Heart left ventricle (tissue), 16 donors: Measurements from ENCODE around the gene SLC25A26. TPM values are rescaled to one million over a fixed set of nuclear protein-coding genes. Genes with fewer than 3 reads are reported as not detected.
"Not testable (repeated sequence)": the region's sequence is repeated elsewhere in the genome, so short reads cannot be mapped to it uniquely, and the experiment has no call there.

Source experiments
- ATAC-seq, 4 donors: fragments of 200-7000 bp; cut with Tn5 transposase; one replicate each; pipeline ENCODE4 v1.9.1; 2020 to 2022; ENCODE audit warnings: moderate library complexity in 4 of 4, mild to moderate bottlenecking in 3 of 4, moderate number of reproducible peaks in 1 of 4
- DNase-seq, 5 donors: peaks; one replicate each; pipeline ENCODE4 v3.0.0-alpha.2; 2020
- H3K27ac ChIP-seq, 12 donors: fragments of 200-600 bp; sonication (generic) in 4 of 12; one replicate each; pipeline versions ENCODE4 v1.5.0 to v1.8.0; 2016 to 2022; ENCODE audit warnings: mild to moderate bottlenecking in 2 of 12
- H3K27me3 ChIP-seq, 9 donors: fragments of 200-600 bp; sonication (generic) in 2 of 9; one replicate each; pipeline versions ENCODE4 v1.5.1 to v1.8.0; 2016 to 2022; ENCODE audit warnings: mild to moderate bottlenecking in 3 of 9
- H3K36me3 ChIP-seq, 9 donors: fragments of 200-600 bp; sonication (generic) in 2 of 9; one replicate each; pipeline versions ENCODE4 v1.5.0 to v1.8.0; 2018 to 2022; ENCODE audit warnings: mild to moderate bottlenecking in 2 of 9
- H3K4me1 ChIP-seq, 12 donors: fragments of 200-600 bp; sonication (generic) in 4 of 12; one replicate each; pipeline versions ENCODE4 v1.5.0 to v1.8.0; 2016 to 2022; ENCODE audit warnings: mild to moderate bottlenecking in 3 of 12
- H3K4me3 ChIP-seq, 12 donors: fragments of 200-600 bp; sonication (generic) in 4 of 12; one replicate each; pipeline versions ENCODE4 v1.5.0 to v1.8.0; 2017 to 2022; ENCODE audit warnings: mild to moderate bottlenecking in 9 of 12, moderate library complexity in 4 of 12
- H3K9me3 ChIP-seq, 12 donors: fragments of 200-600 bp; sonication (generic) in 4 of 12; one replicate each; pipeline versions ENCODE4 v1.5.0 to v1.8.0; 2016 to 2022; ENCODE audit warnings: mild to moderate bottlenecking in 1 of 12
- CTCF ChIP-seq, 12 donors: fragments of 200-600 bp; sonication (generic) in 4 of 12; IDR thresholded peaks; one replicate each; pipeline versions ENCODE4 v1.5.0 to v1.8.0; 2018 to 2022; ENCODE audit warnings: antibody characterized with exemption in 12 of 12, mild to moderate bottlenecking in 5 of 12
- POLR2A ChIP-seq, 2 donors: fragments of 450-650 bp; IDR thresholded peaks; one replicate each; pipeline ENCODE4 v1.6.1; 2017; ENCODE audit warnings: antibody characterized with exemption in 2 of 2, mild to moderate bottlenecking in 2 of 2, moderate library complexity in 2 of 2
- WGBS, 4 donors: extraction: QIAGEN DNeasy Blood & Tissue Kit in 2 of 4; methylation state at CpG; one replicate each; pipeline versions ENCODE4 v1.1.5 to v1.1.7; 2013 to 2018; 5-methylcytosine and 5-hydroxymethylcytosine counted together
- intact Hi-C, 10 donors: fragments of 100-400 bp; cut with DNase I; formaldehyde crosslinking; loops; one replicate each; pipeline versions ENCODE4 v1.11.1 to v1.14.2; 2022
- polyA plus RNA-seq, 2 donors: library from polyadenylated mRNA; stranded (reverse); fragments of 200-250 nt; gene quantifications; one replicate each; pipeline ENCODE4 v1.2.3, GENCODE V29; 2013
- total RNA-seq, 9 donors: library from RNA; depleted of rRNA in 2 of 9; stranded (reverse); fragments of >200 nt in 2 of 9; fragmentation: NEBNext Ultra II Directional in 3 of 9; extraction: Animal tissue kit (Norgen Biotek cat#: 25700) in 3 of 9; gene quantifications; one replicate each; pipeline versions ENCODE4 v1.1.0 to v1.2.4, GENCODE V29; 2016 to 2023
- donor health status: ischemic (EF 13 %, LVEDD 7.1; RV severe dilation, severe dysfunction).
- donor health status: healthy with polysubstance abuse.
- donor health status: DM: no; HTN: yes; CAD: no.
- donor health status: DM: no; HTN: no; CAD: no.
- donor health status: ischemic (EF 25% LVEDD 6.9; RV normal size, moderate dysfunction).
- donor health status: ischemic (EF 25% LVEDD 5.7; RV mildly dilated, moderate dysfunction).
- donor health status: healthy.
- donor health status: DM: yes; HTN: yes; CAD: no.
- donor health status: ischemic (EF 35%, LVEDD 5.7; RV mildly dilated, moderate dysfunction).
- donor health status: nonischemic (EF 11% LVEDD 7.7; RV severe dilation, severe dysfunction).
- donor health status: DM: yes; HTN: yes; CAD: no.
- donor health status: PGD.
- donor health status: ischemic (EF 29% LVEDD 5.4; RV normal size, mild dysfunction).
- donor health status: nonischemic (EF 23%, LVEDD 6.1; RV moderate dilation, normal function).

The SLC25A26 gene
- total and polyA plus RNA-seq, 11 donors = 20.0 to 42.2 (median 25.4) TPM

GRCh38 chr3:66303491-66303901 is 82.7 kb downstream of the SLC25A26 start:
- WGBS, 4 donors = 95 to 97% (median 96%) methylated on average over 3 of the region's 3 CpGs
- ATAC-seq (no peak), DNase-seq (no peak)
- Histone ChIP-seq H3K27me3 (no peaks in the 10 kb centered on the region), H3K27ac (peak overlapping the region in 2 of 12 donors; percentile 29 to 77), H3K4me1 (peaks cover 0 to 15% (median 3%) of the 10 kb centered on the region in 12 donors), H3K36me3 (no peaks in the 10 kb centered on the region), H3K4me3 (no peak overlapping the region), H3K9me3 (peaks cover 0 to 3% (median 0%) of the 10 kb centered on the region in 12 donors)
- TF ChIP-seq POLR2A (IDR thresholded peaks at IDR 0.05) = no peak
- no peak for TF ChIP-seq CTCF (IDR thresholded peaks at IDR 0.05)
- intact Hi-C loops = no loop called here

GRCh38 chr3:66304293-66304692 is 83.5 kb downstream of the SLC25A26 start:
- no peaks in the 10 kb centered on the region for H3K36me3 ChIP-seq
- ATAC-seq (no peak), DNase-seq (no peak)
- H3K9me3 ChIP-seq = peaks cover 0 to 4% (median 0%) of the 10 kb centered on the region in 12 donors
- TF ChIP-seq CTCF (IDR thresholded peaks at IDR 0.05) = no peak
- no peak for TF ChIP-seq POLR2A (IDR thresholded peaks at IDR 0.05)
- no peaks in the 10 kb centered on the region for H3K27me3 ChIP-seq
- H3K4me1 ChIP-seq = peaks cover 0 to 9% (median 0%) of the 10 kb centered on the region in 12 donors
- 88 to 95% (median 89%) methylated on average over 3 of the region's 3 CpGs for WGBS, 4 donors
- H3K27ac ChIP-seq = peak overlapping the region in 2 of 12 donors; percentile 4 to 77
- intact Hi-C loops = no loop called here
- no peak overlapping the region for H3K4me3 ChIP-seq

GRCh38 chr3:66306086-66306485 is 85.3 kb downstream of the SLC25A26 start:
- H3K4me1 ChIP-seq, ATAC-seq, H3K4me3 ChIP-seq, H3K36me3 ChIP-seq, H3K27me3 ChIP-seq, intact Hi-C loops, H3K27ac ChIP-seq, DNase-seq: not testable (repeated sequence)
- peaks cover 0 to 22% (median 2%) of the 10 kb centered on the region in 12 donors for H3K9me3 ChIP-seq
- 95 to 99% (median 97%) methylated on average over 7 of the region's 7 CpGs for WGBS, 4 donors

- H3K27me3 ChIP-seq, H3K4me1 ChIP-seq, DNase-seq, ATAC-seq, intact Hi-C loops, H3K27ac ChIP-seq, H3K36me3 ChIP-seq, H3K4me3 ChIP-seq: not testable (repeated sequence)
- peaks cover 0 to 28% (median 2%) of the 10 kb centered on the region in 12 donors for H3K9me3 ChIP-seq
- WGBS, 4 donors = 70 to 75% (median 72%) methylated on average over 4 of the region's 4 CpGs
Measured at GRCh38 chr3:66306991-66307390, 86.2 kb downstream of the SLC25A26 start.

- Histone ChIP-seq H3K4me3 (no peak overlapping the region), H3K27ac (no peak overlapping the region), H3K9me3 (peaks cover 0 to 57% (median 0%) of the 10 kb centered on the region in 12 donors), H3K4me1 (peaks cover 0 to 11% (median 0%) of the 10 kb centered on the region in 12 donors), H3K36me3 (no peaks in the 10 kb centered on the region), H3K27me3 (no peaks in the 10 kb centered on the region)
- TF ChIP-seq CTCF (IDR thresholded peaks at IDR 0.05) (no peak), POLR2A (IDR thresholded peaks at IDR 0.05) (no peak)
- intact Hi-C loops = no loop called here
- DNase-seq (no peak), ATAC-seq (no peak)
- 90 to 99% (median 93%) methylated on average over 4 of the region's 4 CpGs for WGBS, 4 donors
Measured at GRCh38 chr3:66312039-66312438, 91.2 kb downstream of the SLC25A26 start.
